ENCODE data around the gene C5orf15. TPM values are rescaled to one million over a fixed set of nuclear protein-coding genes. Genes with fewer than 3 reads are reported as not detected.

The C5orf15 gene
- total RNA-seq, 1 donor from 2014 or later: 70.2 TPM

GRCh38 chr5:133918316-133918715, 50.1 kb downstream of the C5orf15 start:
- no peak for TF ChIP-seq CTCF (IDR thresholded peaks at IDR 0.05; ENCODE audit: insufficient read depth, low read length, poor library complexity, severe bottlenecking)
- Histone ChIP-seq H3K36me3 (ENCODE audit: control insufficient read depth, insufficient read depth, low read length) (no peaks in the 10 kb centered on the region), H3K4me3 (ENCODE audit: low read depth, low read length) (no peak overlapping the region), H3K27me3 (ENCODE audit: control insufficient read depth, insufficient read depth, low read length) (no peaks in the 10 kb centered on the region)
- DNase-seq (ENCODE audit: low read depth): no peak

GRCh38 chr5:133917785-133918184, 50.6 kb downstream of the C5orf15 start:
- Histone ChIP-seq H3K4me3 (ENCODE audit: low read depth, low read length) (no peak overlapping the region), H3K27me3 (ENCODE audit: control insufficient read depth, insufficient read depth, low read length) (no peaks in the 10 kb centered on the region), H3K36me3 (ENCODE audit: control insufficient read depth, insufficient read depth, low read length) (no peaks in the 10 kb centered on the region)
- no peak for TF ChIP-seq CTCF (IDR thresholded peaks at IDR 0.05; ENCODE audit: insufficient read depth, low read length, poor library complexity, severe bottlenecking)
- no peak for DNase-seq (ENCODE audit: low read depth)

GRCh38 chr5:133916914-133917313, 51.5 kb downstream of the C5orf15 start:
- Histone ChIP-seq H3K27me3 (ENCODE audit: control insufficient read depth, insufficient read depth, low read length) (no peaks in the 10 kb centered on the region), H3K36me3 (ENCODE audit: control insufficient read depth, insufficient read depth, low read length) (no peaks in the 10 kb centered on the region), H3K4me3 (ENCODE audit: low read depth, low read length) (no peak overlapping the region)
- DNase-seq (ENCODE audit: low read depth): no peak
- TF ChIP-seq CTCF (IDR thresholded peaks at IDR 0.05; ENCODE audit: insufficient read depth, low read length, poor library complexity, severe bottlenecking): no peak

- no peak for DNase-seq (ENCODE audit: low read depth)
- Histone ChIP-seq H3K27me3 (ENCODE audit: control insufficient read depth, insufficient read depth, low read length) (no peaks in the 10 kb centered on the region), H3K4me3 (ENCODE audit: low read depth, low read length) (no peak overlapping the region)
Observed at GRCh38 chr5:133916479-133916878, 51.9 kb downstream of the C5orf15 start.

GRCh38 chr5:133914434-133914833, 54.0 kb downstream of the C5orf15 start:
- DNase-seq (ENCODE audit: low read depth): no peak
- no peak for TF ChIP-seq CTCF (IDR thresholded peaks at IDR 0.05; ENCODE audit: insufficient read depth, low read length, poor library complexity, severe bottlenecking)
- Histone ChIP-seq H3K36me3 (ENCODE audit: control insufficient read depth, insufficient read depth, low read length) (no peaks in the 10 kb centered on the region), H3K4me3 (ENCODE audit: low read depth, low read length) (no peak overlapping the region), H3K27me3 (ENCODE audit: control insufficient read depth, insufficient read depth, low read length) (no peaks in the 10 kb centered on the region)

More at GRCh38 chr5:133916479-133916878, 51.9 kb downstream of the C5orf15 start:
- no peaks in the 10 kb centered on the region for H3K36me3 ChIP-seq (ENCODE audit: control insufficient read depth, insufficient read depth, low read length)
- TF ChIP-seq CTCF (IDR thresholded peaks at IDR 0.05; ENCODE audit: insufficient read depth, low read length, poor library complexity, severe bottlenecking): no peak

GRCh38 chr5:133913413-133914155, 54.8 kb downstream of the C5orf15 start:
- no peaks in the 10 kb centered on the region for H3K27me3 ChIP-seq (ENCODE audit: control insufficient read depth, insufficient read depth, low read length)
- no peaks in the 10 kb centered on the region for H3K36me3 ChIP-seq (ENCODE audit: control insufficient read depth, insufficient read depth, low read length)
- no peak for DNase-seq (ENCODE audit: low read depth)
- TF ChIP-seq CTCF (IDR thresholded peaks at IDR 0.05; ENCODE audit: insufficient read depth, low read length, poor library complexity, severe bottlenecking): no peak
- H3K4me3 ChIP-seq (ENCODE audit: low read depth, low read length): no peak overlapping the region

All from kidney epithelial cell (primary cell).